Erythroblast (primary cell): ENCODE data around the gene SORT1.
"Not testable (repeated sequence)": the region's sequence is repeated elsewhere in the genome, so short reads cannot be mapped to it uniquely, and the experiment has no call there.

Experiments used
- DNase-seq, 2 experiments: peaks; one replicate each; lab custom pipeline; 2025; lab: John Stamatoyannopoulos, UW
- GATA1 ChIP-seq: IDR thresholded peaks from 2 replicates; pipeline ENCODE4 v1.6.1; 2011; ENCODE audit warnings: low read depth, mild to moderate bottlenecking, control low read depth, low read length, moderate library complexity
- POLR2A ChIP-seq: IDR thresholded peaks from 2 replicates; pipeline ENCODE4 v1.6.1; 2011; ENCODE audit warnings: mild to moderate bottlenecking, low read length

Gene SORT1

GRCh38 chr1:109412551-109412950 lies 14.8 kb upstream of the SORT1 start:
- no peak for TF ChIP-seq GATA1
- no peak for TF ChIP-seq POLR2A
- DNase-seq = no peak

GRCh38 chr1:109404838-109405237 lies 7.1 kb upstream of the SORT1 start:
- DNase-seq = no peak
- TF ChIP-seq GATA1 (no peak), POLR2A (no peak)

- TF ChIP-seq GATA1 = no peak
- TF ChIP-seq POLR2A = no peak
- no peak for DNase-seq
Observed at GRCh38 chr1:109402025-109402424, 4.3 kb upstream of the SORT1 start.

GRCh38 chr1:109400035-109400655 lies 2.4 kb upstream of the SORT1 start:
- TF ChIP-seq GATA1 = no peak
- no peak for TF ChIP-seq POLR2A
- no peak for DNase-seq

GRCh38 chr1:109399326-109399957 lies 1.7 kb upstream of the SORT1 start:
- no peak for TF ChIP-seq POLR2A
- TF ChIP-seq GATA1 = no peak
- peak; percentile 67 to 84 for DNase-seq

- DNase-seq = peak in 1 of 2 experiments; percentile 35
- TF ChIP-seq GATA1 (no peak), POLR2A (no peak)
Observed at GRCh38 chr1:109398343-109399225, 866 bp upstream of the SORT1 start.

GRCh38 chr1:109396871-109397580 lies 692 bp downstream of the SORT1 start:
- TF ChIP-seq POLR2A = no peak
- no peak for TF ChIP-seq GATA1
- DNase-seq = peak; percentile 6 to 24

- TF ChIP-seq GATA1 (no peak), POLR2A (no peak)
- DNase-seq = no peak
Observed at GRCh38 chr1:109396513-109396839, 1.2 kb downstream of the SORT1 start.

GRCh38 chr1:109395602-109396512 lies 1.9 kb downstream of the SORT1 start:
- no peak for DNase-seq
- no peak for TF ChIP-seq POLR2A
- TF ChIP-seq GATA1 = no peak

GRCh38 chr1:109395282-109395599 lies 2.5 kb downstream of the SORT1 start:
- not testable (repeated sequence) for DNase-seq

- no peak for TF ChIP-seq GATA1
- no peak for TF ChIP-seq POLR2A
- DNase-seq = no peak
Observed at GRCh38 chr1:109394591-109395281, 3.0 kb downstream of the SORT1 start.

GRCh38 chr1:109393617-109394233 lies 4.0 kb downstream of the SORT1 start:
- DNase-seq = peak; percentile 5 to 44
- TF ChIP-seq GATA1 = no peak
- TF ChIP-seq POLR2A = no peak
